ENCODE results near the gene GTF2I. TPM values are rescaled to one million over a fixed set of nuclear protein-coding genes. Genes with fewer than 3 reads are reported as not detected.
A peak's percentile ranks its signal among the peaks of the same experiment; 100 is the strongest.

The GTF2I gene
- polyA plus RNA-seq, 2 of the 4 experiments (the other 2 are of a cell fraction): 107 to 144 TPM

DNA sequence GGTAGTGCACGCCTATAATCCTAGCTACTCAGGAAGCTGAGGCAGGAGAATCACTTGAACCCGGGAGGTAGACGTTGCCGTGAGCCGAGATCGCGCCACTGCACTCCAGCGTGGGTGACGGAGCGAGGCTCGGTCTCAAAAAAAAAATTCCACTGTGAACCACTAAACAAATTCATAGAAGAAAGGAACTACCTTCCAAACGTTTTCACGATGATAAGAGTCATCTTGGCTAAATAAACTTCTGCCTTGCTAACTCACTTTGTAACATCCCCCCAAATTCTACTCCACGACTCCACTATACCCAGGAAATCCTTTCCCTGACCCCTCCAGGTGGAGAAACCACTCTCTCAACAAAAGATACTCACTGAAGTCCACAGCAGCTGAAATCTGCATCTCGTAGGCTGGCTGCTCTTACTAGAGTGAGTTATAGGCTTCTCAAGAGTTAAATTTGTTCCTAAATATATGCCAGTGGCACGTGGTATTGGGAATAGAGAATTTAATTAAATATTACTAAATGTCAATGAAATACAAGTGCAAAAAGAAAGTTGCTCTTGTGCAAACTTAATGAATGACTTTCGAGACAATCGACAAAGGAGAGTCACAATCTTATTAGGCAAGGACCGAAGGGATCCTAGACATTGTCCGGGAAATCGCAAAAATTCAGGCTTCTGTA lies 1.6 kb upstream of the GTF2I start:
- ChIA-PET CTCF (interaction anchor here (1.0 to 1.8 kb wide), 4 partner anchors 13 to 206 kb away, joined by 3 to 9 read pairs (median 4); no protein-coding TSS in a partner anchor), POLR2A (interaction anchor here (1.5 kb wide), 1 partner anchor 69 kb away, joined by 3 read pairs; no protein-coding TSS in a partner anchor)
- 61% methylated on average over 21 of the region's 21 CpGs for WGBS (ENCODE audit: missing lambda C conversion rate)
- FAIRE-seq (no peak), ATAC-seq (no peak), DNase-seq (ENCODE audit: low read depth in 1 of 2, low spot score in 1 of 2) (peak in 1 of 2 experiments; percentile 36)
- no peaks in the 10 kb centered on the region for H3K9me3 ChIP-seq
- H3K4me3 ChIP-seq: peak overlapping the region; percentile 93
- H3K4me2 ChIP-seq: peak overlapping the region; percentile 93
- H3K4me1 ChIP-seq: peaks cover 35% of the 10 kb centered on the region
- H3K27ac ChIP-seq: peak overlapping the region; percentile 98 to 99
- TF ChIP-seq SREBF2 (IDR thresholded peaks at IDR 0.05) (no peak), RARB (CRISPR knock-in tag; IDR thresholded peaks at IDR 0.05) (no peak), ZC3H11A (IDR thresholded peaks at IDR 0.05) (no peak), NPAS2 (CRISPR knock-in tag; IDR thresholded peaks at IDR 0.05; ENCODE audit: borderline replicate concordance) (no peak), MYC (IDR thresholded peaks at IDR 0.05; ENCODE audit: borderline replicate concordance, low read length) (no peak), RCOR1 (IDR thresholded peaks at IDR 0.05; ENCODE audit: low read depth, low read length) (no peak)

DNA sequence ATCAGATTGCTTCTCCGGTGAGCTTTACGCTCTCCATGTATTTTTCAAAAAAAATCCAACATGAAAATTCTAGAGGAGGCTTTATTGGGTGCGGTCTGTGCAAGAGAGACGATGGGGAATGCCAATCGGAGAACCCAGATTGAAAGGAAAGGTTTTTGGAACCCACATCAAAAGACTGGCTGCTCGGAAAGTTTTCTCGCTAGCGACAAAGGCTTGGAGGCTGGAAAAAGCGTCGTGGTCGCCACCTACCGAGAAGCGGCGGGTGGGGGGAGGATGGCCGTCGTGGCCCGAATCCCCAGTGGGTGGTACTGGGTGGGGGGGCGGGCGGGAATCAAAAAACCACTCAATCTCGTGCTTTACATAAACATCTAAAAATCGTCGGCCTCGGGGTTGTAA lies 1.1 kb upstream of the GTF2I start:
- ATAC-seq (peak; percentile 5 to 6; a peak in 2 of 6 replicates), DNase-seq (ENCODE audit: low read depth in 1 of 2, low spot score in 1 of 2) (peak; percentile 44 to 45), FAIRE-seq (no peak)
- TF ChIP-seq CEBPB (IDR thresholded peaks at IDR 0.05) (no peak), ZNF302 (CRISPR knock-in tag; IDR thresholded peaks at IDR 0.05) (no peak), FOSB (CRISPR knock-in tag; IDR thresholded peaks at IDR 0.05) (no peak), RARB (CRISPR knock-in tag; IDR thresholded peaks at IDR 0.05) (no peak), JUNB (IDR thresholded peaks at IDR 0.05) (no peak), SMC3 (IDR thresholded peaks at IDR 0.05) (peak; percentile 74), KDM5A (IDR thresholded peaks at IDR 0.05) (no peak), RAD21 (conservative IDR thresholded peaks at IDR 0.05 in 1 of 2, IDR thresholded peaks at IDR 0.05 in 1 of 2) (peak; percentile 58 to 75), PHF8 (IDR thresholded peaks at IDR 0.05; ENCODE audit: borderline replicate concordance, low read depth) (no peak), ZC3H11A (IDR thresholded peaks at IDR 0.05) (no peak)
- TF ChIP-seq, protein P1, sequence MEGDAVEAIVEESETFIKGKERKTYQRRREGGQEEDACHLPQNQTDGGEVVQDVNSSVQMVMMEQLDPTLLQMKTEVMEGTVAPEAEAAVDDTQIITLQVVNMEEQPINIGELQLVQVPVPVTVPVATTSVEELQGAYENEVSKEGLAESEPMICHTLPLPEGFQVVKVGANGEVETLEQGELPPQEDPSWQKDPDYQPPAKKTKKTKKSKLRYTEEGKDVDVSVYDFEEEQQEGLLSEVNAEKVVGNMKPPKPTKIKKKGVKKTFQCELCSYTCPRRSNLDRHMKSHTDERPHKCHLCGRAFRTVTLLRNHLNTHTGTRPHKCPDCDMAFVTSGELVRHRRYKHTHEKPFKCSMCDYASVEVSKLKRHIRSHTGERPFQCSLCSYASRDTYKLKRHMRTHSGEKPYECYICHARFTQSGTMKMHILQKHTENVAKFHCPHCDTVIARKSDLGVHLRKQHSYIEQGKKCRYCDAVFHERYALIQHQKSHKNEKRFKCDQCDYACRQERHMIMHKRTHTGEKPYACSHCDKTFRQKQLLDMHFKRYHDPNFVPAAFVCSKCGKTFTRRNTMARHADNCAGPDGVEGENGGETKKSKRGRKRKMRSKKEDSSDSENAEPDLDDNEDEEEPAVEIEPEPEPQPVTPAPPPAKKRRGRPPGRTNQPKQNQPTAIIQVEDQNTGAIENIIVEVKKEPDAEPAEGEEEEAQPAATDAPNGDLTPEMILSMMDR (IDR thresholded peaks at IDR 0.05): peak; percentile 20; the same call in 1 of the 3 replicates
- TF ChIP-seq, protein P2, sequence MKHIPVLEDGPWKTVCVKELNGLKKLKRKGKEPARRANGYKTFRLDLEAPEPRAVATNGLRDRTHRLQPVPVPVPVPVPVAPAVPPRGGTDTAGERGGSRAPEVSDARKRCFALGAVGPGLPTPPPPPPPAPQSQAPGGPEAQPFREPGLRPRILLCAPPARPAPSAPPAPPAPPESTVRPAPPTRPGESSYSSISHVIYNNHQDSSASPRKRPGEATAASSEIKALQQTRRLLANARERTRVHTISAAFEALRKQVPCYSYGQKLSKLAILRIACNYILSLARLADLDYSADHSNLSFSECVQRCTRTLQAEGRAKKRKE (CRISPR knock-in tag; IDR thresholded peaks at IDR 0.05; ENCODE audit: low read depth): no peak
- TF ChIP-seq, protein P3, sequence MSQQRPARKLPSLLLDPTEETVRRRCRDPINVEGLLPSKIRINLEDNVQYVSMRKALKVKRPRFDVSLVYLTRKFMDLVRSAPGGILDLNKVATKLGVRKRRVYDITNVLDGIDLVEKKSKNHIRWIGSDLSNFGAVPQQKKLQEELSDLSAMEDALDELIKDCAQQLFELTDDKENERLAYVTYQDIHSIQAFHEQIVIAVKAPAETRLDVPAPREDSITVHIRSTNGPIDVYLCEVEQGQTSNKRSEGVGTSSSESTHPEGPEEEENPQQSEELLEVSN (IDR thresholded peaks at IDR 0.05; ENCODE audit: borderline replicate concordance, low read depth): no peak
- H3K4me2 ChIP-seq: peak overlapping the region; percentile 93
- H3K9me3 ChIP-seq: no peaks in the 10 kb centered on the region
- WGBS (ENCODE audit: missing lambda C conversion rate): 2% methylated on average over 20 of the region's 23 CpGs
- POLR2A ChIA-PET: interaction anchor here (0.8 to 2.6 kb wide), 3 partner anchors 21 to 81 kb away, joined by 3 to 14 read pairs (median 3); no protein-coding TSS in a partner anchor
- peak overlapping the region; percentile 98 to 99 for H3K27ac ChIP-seq
- H3K4me1 ChIP-seq: peaks cover 41% of the 10 kb centered on the region
- CTCF ChIA-PET: interaction anchor here (1.0 to 1.8 kb wide), 8 partner anchors 8 to 207 kb away, joined by 3 to 9 read pairs (median 3); no protein-coding TSS in a partner anchor
- H3K4me3 ChIP-seq: peak overlapping the region; percentile 93

Data from A549 (cell line).